Nephron (organoid): Measurements from ENCODE around the gene ZNF784.

ENCODE experiments used
- H3K27ac Mint-ChIP-seq, 3 experiments: 2 replicates each; pipeline ENCODE4 v1.8.0; 2020; ENCODE audit warnings: mixed read lengths in 3 of 3, mild to moderate bottlenecking in 2 of 3, moderate library complexity in 1 of 3
- H3K27me3 Mint-ChIP-seq: 2 replicates; pipeline ENCODE4 v1.8.0; 2021; ENCODE audit warnings: low read depth, mild to moderate bottlenecking, moderate library complexity, mixed read lengths
- H3K36me3 Mint-ChIP-seq: 2 replicates; pipeline ENCODE4 v1.8.0; 2020; ENCODE audit warnings: low read depth, mixed read lengths
- H3K4me1 Mint-ChIP-seq: 2 replicates; pipeline ENCODE4 v1.8.0; 2020; ENCODE audit warnings: mixed read lengths
- H3K4me3 Mint-ChIP-seq, 3 experiments: 2 replicates each; pipeline ENCODE4 v1.8.0; 2020; ENCODE audit warnings: mild to moderate bottlenecking in 3 of 3, mixed read lengths in 3 of 3, moderate library complexity in 2 of 3
- H3K9me3 Mint-ChIP-seq: 2 replicates; pipeline ENCODE4 v1.8.0; 2020; ENCODE audit warnings: mixed read lengths
- CTCF ChIP-seq, 3 experiments: fragments of 200-600 bp; sonication (generic); IDR thresholded peaks; one replicate each; pipeline ENCODE4 v1.5.0; 2021; ENCODE audit warnings: antibody characterized with exemption in 3 of 3; ENCODE audit not compliant: unreplicated experiment in 3 of 3

The ZNF784 gene

DNA sequence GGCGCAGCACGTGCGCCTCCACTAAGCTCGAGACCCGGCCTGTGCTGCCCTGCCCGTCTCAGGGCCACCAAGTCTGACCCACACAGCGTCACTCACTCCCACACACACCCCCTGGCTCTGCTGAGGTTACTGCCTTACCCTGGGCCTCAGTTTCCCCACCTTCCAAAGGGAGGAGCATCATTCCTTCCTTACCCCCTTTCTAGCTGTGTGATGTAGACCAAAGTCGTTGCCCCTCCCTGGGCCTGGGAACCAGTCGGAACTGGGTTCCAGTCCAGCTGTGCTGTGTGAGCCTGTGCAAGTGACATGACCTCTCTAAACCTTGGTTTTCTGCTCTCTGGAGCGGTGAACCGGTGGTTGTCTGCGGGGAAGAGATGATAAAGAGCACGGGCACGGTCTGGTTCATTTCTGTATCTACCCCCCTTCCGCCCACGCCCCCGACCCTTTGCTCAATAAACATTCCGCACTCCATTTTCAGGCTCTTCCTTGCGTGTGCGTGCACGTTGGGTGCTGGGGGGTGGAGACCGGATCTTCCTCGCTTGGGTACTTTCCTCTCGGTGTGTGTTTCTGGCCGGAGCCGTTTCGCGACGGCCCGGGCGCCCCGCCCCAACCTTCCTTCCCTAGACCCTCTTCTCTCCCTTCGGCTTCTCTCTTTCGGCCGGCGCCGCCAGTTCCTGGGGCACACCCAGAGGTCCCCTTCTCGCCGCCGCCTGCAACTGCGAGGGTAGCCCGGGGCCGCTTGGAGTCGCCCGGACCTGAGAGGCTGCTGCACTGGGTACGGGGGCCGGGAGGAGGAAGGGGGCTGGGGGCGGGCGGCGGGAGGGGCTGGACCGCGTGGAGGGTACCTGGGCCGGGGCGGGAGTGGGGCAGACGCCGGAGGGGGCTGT lies 18.9 kb upstream of the ZNF784 start, which contains the start of gene ZNF581:
Gene ZNF581 (plus strand): TSS at position 647 of the 884 bp plus-strand sequence. CDS start 923 bp downstream, outside the sequence.
- no peak for TF ChIP-seq CTCF (IDR thresholded peaks at IDR 0.05; ENCODE audit: unreplicated experiment in 3 of 3)
- Mint-ChIP-seq H3K4me1 (peaks cover 48% of the 10 kb centered on the region), H3K9me3 (no peaks in the 10 kb centered on the region), H3K36me3 (peaks cover 17% of the 10 kb centered on the region), H3K4me3 (peak within 1 kb of the TSS; percentile 91 to 94 (median 92)), H3K27ac (peak within 1 kb of the TSS; percentile 84 to 93 (median 92)), H3K27me3 (no peaks in the 10 kb centered on the region)

DNA sequence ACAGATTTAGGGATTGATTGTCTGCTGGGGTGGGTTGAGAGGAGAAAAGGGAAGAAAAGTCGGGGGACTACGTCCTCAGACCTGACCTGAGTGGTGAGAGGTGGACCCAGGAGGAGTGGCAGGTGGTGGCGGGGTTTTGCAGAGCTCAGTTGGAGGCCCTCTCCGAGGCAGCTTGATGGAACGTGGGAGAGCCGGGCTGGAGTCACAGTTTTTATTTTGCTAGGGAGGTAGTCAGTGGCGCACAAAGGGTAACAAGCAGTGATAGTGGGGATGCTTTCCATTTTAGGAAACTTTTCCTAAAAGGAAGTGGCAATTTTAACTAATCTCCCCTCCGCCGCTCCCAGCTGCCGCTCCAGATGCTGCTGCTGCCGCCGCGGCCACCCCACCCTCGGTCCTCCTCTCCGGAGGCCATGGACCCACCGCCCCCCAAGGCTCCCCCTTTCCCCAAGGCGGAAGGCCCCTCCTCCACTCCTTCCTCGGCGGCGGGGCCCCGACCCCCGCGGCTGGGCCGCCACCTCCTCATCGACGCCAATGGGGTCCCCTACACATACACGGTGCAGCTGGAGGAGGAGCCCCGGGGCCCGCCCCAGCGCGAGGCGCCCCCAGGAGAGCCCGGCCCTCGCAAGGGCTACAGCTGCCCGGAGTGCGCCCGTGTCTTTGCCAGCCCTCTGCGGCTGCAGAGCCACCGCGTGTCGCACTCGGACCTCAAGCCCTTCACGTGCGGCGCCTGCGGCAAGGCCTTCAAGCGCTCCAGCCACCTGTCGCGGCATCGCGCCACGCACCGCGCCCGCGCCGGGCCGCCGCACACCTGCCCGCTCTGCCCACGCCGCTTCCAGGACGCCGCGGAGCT lies 18.0 kb upstream of the ZNF784 start:
- no peaks in the 10 kb centered on the region for H3K27me3 Mint-ChIP-seq
- H3K4me1 Mint-ChIP-seq: peaks cover 50% of the 10 kb centered on the region
- H3K36me3 Mint-ChIP-seq: peaks cover 21% of the 10 kb centered on the region
- H3K9me3 Mint-ChIP-seq: no peaks in the 10 kb centered on the region
- peak overlapping the region; percentile 93 to 95 (median 94) for H3K4me3 Mint-ChIP-seq
- no peak for TF ChIP-seq CTCF (IDR thresholded peaks at IDR 0.05; ENCODE audit: unreplicated experiment in 3 of 3)
- H3K27ac Mint-ChIP-seq: peak overlapping the region; percentile 89 to 97 (median 94)

DNA sequence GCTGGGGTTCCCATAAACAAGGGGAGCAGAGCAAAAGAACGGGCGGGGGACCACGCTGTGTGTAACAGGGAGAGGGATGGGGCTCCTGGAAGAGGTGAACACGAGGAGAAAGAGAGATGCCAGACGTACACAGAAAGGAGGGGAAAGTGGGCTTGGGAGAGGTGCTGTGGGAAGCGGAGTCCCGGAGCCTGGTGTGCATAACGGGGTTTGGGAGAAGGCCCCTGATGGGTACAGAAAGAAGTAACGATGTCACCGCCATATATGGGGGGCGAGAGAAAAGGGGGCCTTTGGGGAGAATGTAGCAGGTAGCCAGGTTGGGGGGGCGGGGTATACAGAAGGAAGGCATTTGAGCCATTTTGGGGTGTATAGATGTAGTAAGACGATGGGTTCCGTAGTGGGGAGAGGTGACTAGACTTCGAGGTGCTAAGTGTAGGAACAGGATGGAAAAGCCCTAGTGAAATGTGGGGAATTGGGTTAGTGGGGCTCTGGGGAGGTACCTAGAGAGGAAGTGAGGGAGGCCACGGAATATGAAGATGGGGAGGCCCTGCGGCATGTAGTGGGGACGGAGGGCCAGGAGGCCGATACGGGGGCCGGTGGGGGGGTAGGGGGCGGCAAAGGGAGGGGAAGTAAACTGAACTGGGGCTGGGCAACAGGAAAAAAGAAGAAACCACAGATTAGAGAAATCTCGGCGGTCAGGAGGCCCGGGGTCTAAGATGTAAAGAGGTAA lies 17.2 kb upstream of the ZNF784 start:
- H3K4me3 Mint-ChIP-seq: peak overlapping the region; percentile 93 to 95 (median 94)
- H3K27me3 Mint-ChIP-seq: peaks cover 1% of the 10 kb centered on the region
- no peak for TF ChIP-seq CTCF (IDR thresholded peaks at IDR 0.05; ENCODE audit: unreplicated experiment in 3 of 3)
- peaks cover 15% of the 10 kb centered on the region for H3K36me3 Mint-ChIP-seq
- H3K27ac Mint-ChIP-seq: peak overlapping the region; percentile 89 to 97 (median 94)
- no peaks in the 10 kb centered on the region for H3K9me3 Mint-ChIP-seq
- peaks cover 48% of the 10 kb centered on the region for H3K4me1 Mint-ChIP-seq

GRCh38 chr19:55640577-55641425 lies 16.4 kb upstream of the ZNF784 start, which contains the start of gene ZNF580:
ZNF580 (plus strand) TSS chr19:55641002; CDS start chr19:55642509, 1,507 bp downstream.
- peaks cover 56% of the 10 kb centered on the region for H3K4me1 Mint-ChIP-seq
- H3K4me3 Mint-ChIP-seq: peak within 1 kb of the TSS; percentile 94 to 96 (median 95)
- peak within 1 kb of the TSS; percentile 98 to 99 (median 99) for H3K27ac Mint-ChIP-seq
- H3K9me3 Mint-ChIP-seq: no peaks in the 10 kb centered on the region
- H3K27me3 Mint-ChIP-seq: peaks cover 3% of the 10 kb centered on the region
- peaks cover 15% of the 10 kb centered on the region for H3K36me3 Mint-ChIP-seq
- no peak for TF ChIP-seq CTCF (IDR thresholded peaks at IDR 0.05; ENCODE audit: unreplicated experiment in 3 of 3)
